Kasumi-1 (cell line): ENCODE results near the gene CDHR4.
"Not testable (repeated sequence)": the region's sequence is repeated elsewhere in the genome, so short reads cannot be mapped to it uniquely, and the experiment has no call there.

Experiments
- DNase-seq, 2 experiments: peaks; one replicate each; lab custom pipeline; 2025; lab: John Stamatoyannopoulos, UW

CDHR4 gene

GRCh38 chr3:49802719-49803464 lies 3.2 kb upstream of the CDHR4 start, which contains the start of gene INKA1:
Gene INKA1 (plus strand): TSS chr3:49803261. CDS start chr3:49803393, 132 bp downstream.
- peak; percentile 87 to 88 for DNase-seq

GRCh38 chr3:49801160-49801559 lies 1.5 kb upstream of the CDHR4 start:
- DNase-seq: no peak

GRCh38 chr3:49799105-49799504 lies 568 bp downstream of the CDHR4 start:
- DNase-seq: no peak

GRCh38 chr3:49794926-49795905 lies 4.5 kb downstream of the CDHR4 start:
- no peak for DNase-seq

GRCh38 chr3:49794431-49794830 lies 5.2 kb downstream of the CDHR4 start:
- DNase-seq: no peak

GRCh38 chr3:49793486-49794085 lies 6.1 kb downstream of the CDHR4 start:
- DNase-seq: no peak

GRCh38 chr3:49792371-49793150 lies 7.1 kb downstream of the CDHR4 start:
- no peak for DNase-seq

GRCh38 chr3:49791571-49791970 lies 8.1 kb downstream of the CDHR4 start:
- no peak for DNase-seq

GRCh38 chr3:49790626-49791411 lies 8.9 kb downstream of the CDHR4 start:
- no peak for DNase-seq

- no peak for DNase-seq
These were observed 11.6 kb downstream of the CDHR4 start for GRCh38 chr3:49788056-49788455.

- no peak for DNase-seq
These were observed 12.1 kb downstream of the CDHR4 start for GRCh38 chr3:49787536-49787935.

- DNase-seq: no peak
These were observed 12.6 kb downstream of the CDHR4 start for GRCh38 chr3:49787182-49787464.

- peak; percentile 99 for DNase-seq
These were observed 13.1 kb downstream of the CDHR4 start, which contains the start of gene IP6K1 for GRCh38 chr3:49786357-49787181. Gene IP6K1 (minus strand): TSS chr3:49786542. CDS start chr3:49748040, 38,502 bp downstream.

- peak; percentile 33 to 40 for DNase-seq
These were observed 13.9 kb downstream of the CDHR4 start for GRCh38 chr3:49785565-49786356.

- not testable (repeated sequence) for DNase-seq
These were observed 17.4 kb downstream of the CDHR4 start for GRCh38 chr3:49782277-49782676.

GRCh38 chr3:49781415-49782199 lies 18.1 kb downstream of the CDHR4 start:
- no peak for DNase-seq

GRCh38 chr3:49780975-49781365 lies 18.7 kb downstream of the CDHR4 start:
- DNase-seq: not testable (repeated sequence)
